T-helper 17 cell (primary cell): ENCODE measurements around the gene GTPBP8. TPM values are rescaled to one million over a fixed set of nuclear protein-coding genes. Genes with fewer than 3 reads are reported as not detected.

Source experiments
- ATAC-seq: fragments of 150-1000 bp; cut with Tn5 transposase; 2 replicates; pipeline ENCODE4 v1.10.0; 2021; ENCODE audit warnings: mild to moderate bottlenecking, moderate library complexity
- DNase-seq, 3 donors: peaks; one replicate each; pipeline versions ENCODE4 v3.0.0 to v3.0.0-alpha.2; 2020 to 2021
- H3K9me3 ChIP-seq: one replicate; pipeline ENCODE4 v1.7.0; 2013; ENCODE audit warnings: low read length, mild to moderate bottlenecking; ENCODE audit not compliant: control insufficient read depth, poor library complexity, severe bottlenecking
- H3K27ac Mint-ChIP-seq: one replicate; pipeline ENCODE4 v1.8.0; 2022; ENCODE audit warnings: mild to moderate bottlenecking, moderate library complexity, mixed read lengths
- H3K27me3 Mint-ChIP-seq: one replicate; pipeline ENCODE4 v1.8.0; 2022; ENCODE audit warnings: mixed read lengths
- H3K36me3 Mint-ChIP-seq: one replicate; pipeline ENCODE4 v1.8.0; 2022; ENCODE audit warnings: low read depth, mixed read lengths
- H3K4me1 Mint-ChIP-seq: one replicate; pipeline ENCODE4 v1.8.0; 2022; ENCODE audit warnings: mild to moderate bottlenecking, mixed read lengths
- H3K4me3 Mint-ChIP-seq: one replicate; pipeline ENCODE4 v1.8.0; 2022; ENCODE audit warnings: mild to moderate bottlenecking, moderate library complexity, mixed read lengths
- total RNA-seq, 4 donors: library from RNA in 2 of 4; stranded (reverse) in 2 of 4; gene quantifications; one replicate each; pipeline ENCODE4 v1.2.3 and lab custom pipeline; 2022 to 2026

Gene GTPBP8
- total RNA-seq, 2 donors from 2014 or later = 16.7 to 20.4 TPM

GRCh38 chr3:113006359-113007056 is 15.7 kb downstream of the GTPBP8 start:
- no peak for DNase-seq

GRCh38 chr3:113008117-113008516 is 17.3 kb downstream of the GTPBP8 start:
- ATAC-seq (no peak), DNase-seq (no peak)
- Mint-ChIP-seq H3K4me1 (peaks cover 42% of the 10 kb centered on the region), H3K36me3 (peaks cover 9% of the 10 kb centered on the region), H3K27me3 (no peaks in the 10 kb centered on the region), H3K4me3 (no peak overlapping the region), H3K27ac (peak overlapping the region; percentile 96)
- H3K9me3 ChIP-seq = no peaks in the 10 kb centered on the region

More at GRCh38 chr3:113006359-113007056, 15.7 kb downstream of the GTPBP8 start:
- H3K27me3 Mint-ChIP-seq = no peaks in the 10 kb centered on the region
- H3K4me1 Mint-ChIP-seq = peaks cover 47% of the 10 kb centered on the region
- H3K4me3 Mint-ChIP-seq = peak overlapping the region; percentile 84
- H3K36me3 Mint-ChIP-seq = peaks cover 7% of the 10 kb centered on the region
- ATAC-seq = peak; percentile 8
- H3K9me3 ChIP-seq = no peaks in the 10 kb centered on the region
- peak overlapping the region; percentile 96 for H3K27ac Mint-ChIP-seq

- peak; percentile 76 for ATAC-seq
- H3K27ac Mint-ChIP-seq = no peak overlapping the region
- no peak for DNase-seq
- H3K4me1 Mint-ChIP-seq = peaks cover 38% of the 10 kb centered on the region
- peak overlapping the region; percentile 39 for H3K4me3 Mint-ChIP-seq
- peaks cover 8% of the 10 kb centered on the region for H3K36me3 Mint-ChIP-seq
- no peaks in the 10 kb centered on the region for H3K27me3 Mint-ChIP-seq
- H3K9me3 ChIP-seq = no peaks in the 10 kb centered on the region
These were observed 22.8 kb downstream of the GTPBP8 start for GRCh38 chr3:113013593-113013992.

- H3K9me3 ChIP-seq = no peaks in the 10 kb centered on the region
- Mint-ChIP-seq H3K36me3 (peaks cover 3% of the 10 kb centered on the region), H3K27ac (peak overlapping the region; percentile 97), H3K4me3 (peak overlapping the region; percentile 94), H3K4me1 (peaks cover 46% of the 10 kb centered on the region), H3K27me3 (no peaks in the 10 kb centered on the region)
- peak; percentile 4 for ATAC-seq
- DNase-seq = no peak
These were observed 27.9 kb downstream of the GTPBP8 start for GRCh38 chr3:113018536-113019181.

GRCh38 chr3:113019182-113020137 is 28.7 kb downstream of the GTPBP8 start:
- peaks cover 2% of the 10 kb centered on the region for H3K36me3 Mint-ChIP-seq
- peaks cover 44% of the 10 kb centered on the region for H3K4me1 Mint-ChIP-seq
- ATAC-seq = peak; percentile 88
- H3K4me3 Mint-ChIP-seq = peak overlapping the region; percentile 94
- no peaks in the 10 kb centered on the region for H3K9me3 ChIP-seq
- no peaks in the 10 kb centered on the region for H3K27me3 Mint-ChIP-seq
- peak; percentile 67 to 81 (median 73) for DNase-seq
- H3K27ac Mint-ChIP-seq = peak overlapping the region; percentile 97

- Mint-ChIP-seq H3K36me3 (no peaks in the 10 kb centered on the region), H3K27ac (peak overlapping the region; percentile 97), H3K4me3 (no peak overlapping the region), H3K4me1 (peaks cover 39% of the 10 kb centered on the region), H3K27me3 (no peaks in the 10 kb centered on the region)
- H3K9me3 ChIP-seq = no peaks in the 10 kb centered on the region
- ATAC-seq (no peak), DNase-seq (no peak)
These were observed 30.7 kb downstream of the GTPBP8 start for GRCh38 chr3:113021471-113021870.

GRCh38 chr3:113034011-113034410 is 43.2 kb downstream of the GTPBP8 start:
- no peaks in the 10 kb centered on the region for H3K4me1 Mint-ChIP-seq
- H3K4me3 Mint-ChIP-seq = no peak overlapping the region
- H3K36me3 Mint-ChIP-seq = no peaks in the 10 kb centered on the region
- no peak for DNase-seq
- no peak for ATAC-seq
- no peaks in the 10 kb centered on the region for H3K9me3 ChIP-seq
- no peak overlapping the region for H3K27ac Mint-ChIP-seq
- H3K27me3 Mint-ChIP-seq = no peaks in the 10 kb centered on the region

GRCh38 chr3:113035387-113035982 is 44.7 kb downstream of the GTPBP8 start:
- DNase-seq = peak in 1 of 3 donors; percentile 30
- no peaks in the 10 kb centered on the region for H3K9me3 ChIP-seq
- Mint-ChIP-seq H3K36me3 (no peaks in the 10 kb centered on the region), H3K4me1 (no peaks in the 10 kb centered on the region), H3K4me3 (no peak overlapping the region), H3K27me3 (no peaks in the 10 kb centered on the region), H3K27ac (no peak overlapping the region)
- peak; percentile 89 for ATAC-seq

- H3K27ac Mint-ChIP-seq = no peak overlapping the region
- H3K4me3 Mint-ChIP-seq = no peak overlapping the region
- no peaks in the 10 kb centered on the region for H3K9me3 ChIP-seq
- DNase-seq = no peak
- H3K4me1 Mint-ChIP-seq = no peaks in the 10 kb centered on the region
- H3K27me3 Mint-ChIP-seq = no peaks in the 10 kb centered on the region
- no peak for ATAC-seq
- no peaks in the 10 kb centered on the region for H3K36me3 Mint-ChIP-seq
These were observed 47.5 kb downstream of the GTPBP8 start for GRCh38 chr3:113038328-113038727.

- no peaks in the 10 kb centered on the region for H3K9me3 ChIP-seq
- no peaks in the 10 kb centered on the region for H3K4me1 Mint-ChIP-seq
- DNase-seq = no peak
- no peaks in the 10 kb centered on the region for H3K36me3 Mint-ChIP-seq
- no peak overlapping the region for H3K4me3 Mint-ChIP-seq
- H3K27me3 Mint-ChIP-seq = no peaks in the 10 kb centered on the region
- no peak overlapping the region for H3K27ac Mint-ChIP-seq
- ATAC-seq = no peak
These were observed 48.8 kb downstream of the GTPBP8 start for GRCh38 chr3:113039546-113039945.

GRCh38 chr3:113040231-113040630 is 49.4 kb downstream of the GTPBP8 start:
- no peak for DNase-seq
- no peak overlapping the region for H3K4me3 Mint-ChIP-seq
- no peaks in the 10 kb centered on the region for H3K27me3 Mint-ChIP-seq
- no peaks in the 10 kb centered on the region for H3K36me3 Mint-ChIP-seq
- H3K27ac Mint-ChIP-seq = no peak overlapping the region
- no peaks in the 10 kb centered on the region for H3K9me3 ChIP-seq
- ATAC-seq = no peak
- H3K4me1 Mint-ChIP-seq = no peaks in the 10 kb centered on the region

- ATAC-seq = no peak
- Mint-ChIP-seq H3K27me3 (no peaks in the 10 kb centered on the region), H3K27ac (no peak overlapping the region)
These were observed 52.9 kb downstream of the GTPBP8 start for GRCh38 chr3:113043686-113044085.

More at GRCh38 chr3:113043686-113044085, 52.9 kb downstream of the GTPBP8 start:
- Mint-ChIP-seq H3K4me1 (no peaks in the 10 kb centered on the region), H3K36me3 (no peaks in the 10 kb centered on the region), H3K4me3 (no peak overlapping the region)
- DNase-seq = no peak
- H3K9me3 ChIP-seq = no peaks in the 10 kb centered on the region
